HG02884 (cell line): ENCODE results near the gene NFATC2.
A peak's percentile ranks its signal among the peaks of the same experiment; 100 is the strongest.

Experiments used
- ATAC-seq: cut with Tn5 transposase; IDR thresholded peaks from one replicate; pipeline ENCODE4 v1.9.1; 2021; ENCODE audit warnings: mild to moderate bottlenecking, moderate library complexity; ENCODE audit not compliant: unreplicated experiment

NFATC2 gene

DNA sequence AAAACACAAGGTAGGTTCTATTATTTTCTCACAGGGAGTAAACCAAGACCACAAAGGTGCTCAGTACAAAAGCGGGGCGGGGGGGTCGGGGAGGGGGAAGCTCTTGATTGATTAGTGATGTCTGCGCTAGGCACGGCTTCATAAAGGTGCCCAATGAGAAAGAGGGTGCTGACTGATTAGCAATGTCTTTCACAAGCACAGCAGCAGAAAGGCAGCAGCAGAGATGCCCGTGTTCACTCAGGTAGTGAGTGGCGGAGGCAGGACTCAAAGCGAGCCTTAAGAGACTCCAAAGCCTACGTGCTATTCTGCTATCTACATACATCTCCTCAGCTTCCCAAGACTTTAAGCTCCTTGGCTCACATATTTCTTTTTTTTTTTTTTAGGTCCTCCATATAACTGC, 20.3 kb downstream of the NFATC2 start:
- no peak for ATAC-seq

DNA sequence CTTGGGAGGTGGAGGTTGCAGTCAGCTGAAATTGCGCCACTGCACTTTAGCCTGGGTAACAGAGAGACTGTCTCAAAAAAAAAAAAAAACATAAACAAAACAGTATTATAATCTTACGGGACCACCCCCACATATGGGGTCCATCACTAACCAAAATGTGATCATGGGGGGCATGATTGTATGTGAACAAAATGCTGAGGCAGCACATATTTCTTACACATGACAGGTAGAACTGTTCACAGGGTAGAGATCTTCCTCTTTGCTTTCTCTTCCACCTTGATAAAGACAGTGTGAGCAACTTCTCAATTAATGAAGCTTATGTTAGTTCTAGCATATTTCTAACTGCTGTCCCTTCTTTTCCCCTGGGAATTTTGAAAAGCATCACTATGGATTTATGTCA, 24.7 kb downstream of the NFATC2 start:
- ATAC-seq: no peak

DNA sequence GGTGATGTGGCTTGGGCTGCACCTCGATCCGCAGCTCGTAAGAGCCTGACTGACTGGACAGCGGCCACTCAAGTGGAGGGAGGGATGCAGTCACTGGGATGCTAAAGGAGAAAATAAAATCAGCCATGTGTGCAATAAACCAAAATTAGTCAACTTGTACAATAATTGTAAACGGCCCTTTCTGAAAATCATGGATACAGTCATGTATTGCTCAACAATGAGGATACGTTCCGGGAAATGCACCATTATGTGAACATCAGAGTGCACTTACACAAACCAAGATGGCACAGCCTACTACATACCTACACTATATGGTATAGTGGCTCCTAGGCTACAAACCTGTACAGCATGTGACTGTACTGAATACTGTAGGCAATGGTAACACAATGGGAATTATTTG, 25.7 kb downstream of the NFATC2 start:
- ATAC-seq: no peak

DNA sequence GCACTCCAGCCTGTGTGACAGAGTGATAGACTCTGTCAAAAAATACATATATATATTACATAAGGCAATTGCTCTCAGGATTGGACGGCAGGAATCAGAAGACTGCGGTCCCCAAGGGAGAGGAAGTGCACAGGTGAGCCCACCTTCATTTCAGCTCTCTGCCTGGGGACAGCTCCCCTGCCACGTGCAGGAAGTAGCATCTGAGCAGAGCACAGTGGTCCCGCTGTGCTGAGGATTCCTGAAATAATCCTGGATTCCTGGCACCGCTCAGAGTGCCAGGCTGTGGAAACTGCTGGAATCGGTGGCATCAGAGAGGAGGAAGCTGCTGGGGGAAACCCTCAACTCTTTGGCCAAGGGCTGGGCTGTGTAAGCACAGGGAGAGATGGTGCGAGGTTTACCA, 27.7 kb downstream of the NFATC2 start:
- no peak for ATAC-seq

DNA sequence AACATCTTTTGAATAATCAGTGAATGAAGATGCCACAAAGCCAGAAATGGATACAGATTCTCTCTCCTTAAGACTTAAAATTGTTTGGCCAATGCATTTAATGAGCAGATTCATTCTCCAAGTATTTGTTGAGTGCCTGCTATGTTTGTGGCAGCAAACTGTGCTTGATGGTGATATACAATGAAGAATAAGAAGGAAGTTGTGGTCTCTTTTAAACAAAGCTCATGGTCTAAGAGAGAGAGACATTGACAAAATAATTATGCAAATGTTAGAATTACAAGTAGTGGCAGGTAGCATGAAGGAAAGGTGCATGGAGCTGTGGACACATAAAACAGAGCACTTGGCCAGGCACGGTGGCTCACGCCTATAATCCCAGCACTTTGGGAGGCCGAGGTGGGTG, 28.3 kb downstream of the NFATC2 start:
- ATAC-seq: no peak

DNA sequence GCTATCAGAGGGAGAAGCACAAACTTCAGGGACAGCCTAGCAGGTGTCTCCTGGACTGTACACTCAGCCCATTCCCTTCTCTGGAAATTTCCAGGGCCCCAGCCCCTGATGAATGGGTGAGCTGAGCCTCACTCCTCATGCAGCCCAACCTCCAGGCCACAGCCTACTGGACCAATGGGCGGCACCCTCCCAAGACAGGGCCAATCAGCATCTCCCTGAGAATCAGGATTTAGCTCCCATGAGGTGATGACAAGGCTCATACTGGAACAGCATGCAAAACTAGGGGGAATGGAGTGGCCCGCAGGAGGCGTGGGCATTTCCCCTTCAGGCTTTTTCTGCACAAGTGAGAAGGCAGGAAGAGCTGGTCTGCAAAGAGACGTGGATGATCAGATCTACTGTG, 29.0 kb downstream of the NFATC2 start:
- no peak for ATAC-seq

DNA sequence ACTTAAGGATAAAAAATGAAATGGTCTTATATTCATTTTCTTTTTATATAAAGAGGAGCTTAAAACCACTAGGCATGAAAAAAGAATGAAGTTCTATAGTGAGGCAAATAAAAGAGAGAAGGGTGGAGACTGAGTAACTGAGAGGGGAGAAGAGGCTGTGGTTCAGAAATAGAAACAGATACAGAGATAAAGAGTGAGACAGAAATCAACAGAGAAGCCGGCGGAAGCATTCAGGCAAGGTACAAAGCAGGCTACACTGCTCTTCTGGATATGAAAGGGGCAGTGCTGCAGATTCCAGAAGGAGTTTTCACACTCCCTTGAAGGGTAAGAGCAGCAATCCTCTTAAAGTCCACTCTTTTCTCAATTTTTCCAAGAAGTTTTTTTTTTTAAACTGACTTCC, 29.9 kb downstream of the NFATC2 start:
- no peak for ATAC-seq

DNA sequence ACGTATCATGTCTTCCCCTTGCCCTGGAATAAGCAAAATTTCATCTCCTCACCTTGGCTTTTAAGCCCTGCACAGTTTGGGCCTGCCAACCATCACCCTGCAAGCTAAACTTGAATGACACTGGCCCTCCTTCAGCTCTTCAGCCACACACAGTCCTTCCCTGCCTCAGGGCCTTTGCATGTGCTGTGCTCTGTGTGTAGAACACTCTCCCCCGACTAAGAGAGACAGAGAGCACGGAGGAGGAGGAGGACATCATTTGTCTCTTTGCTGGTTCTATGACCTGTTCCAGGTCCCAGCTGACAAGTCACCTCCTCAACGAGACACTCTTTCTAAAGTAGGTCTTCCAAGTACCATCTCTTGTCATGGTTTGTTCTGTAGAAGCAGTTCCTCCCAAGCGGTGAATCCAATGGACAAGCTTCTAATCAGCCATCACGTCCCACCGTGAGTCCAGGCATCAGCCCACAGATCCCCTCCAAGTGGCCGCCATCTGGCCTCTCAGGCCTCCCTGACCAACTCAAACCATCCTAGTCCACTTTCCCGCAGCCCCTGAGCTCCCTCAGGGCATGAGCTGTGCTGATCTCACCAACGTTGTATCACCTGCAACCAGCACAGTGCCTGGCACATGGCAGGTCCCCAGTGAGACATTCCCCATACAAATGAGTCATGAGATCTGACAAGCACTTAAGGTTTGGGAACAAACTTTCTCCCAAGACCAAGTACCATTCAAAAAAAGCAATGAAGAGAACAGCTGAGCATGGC, 30.5 kb downstream of the NFATC2 start:
- ATAC-seq: no peak

DNA sequence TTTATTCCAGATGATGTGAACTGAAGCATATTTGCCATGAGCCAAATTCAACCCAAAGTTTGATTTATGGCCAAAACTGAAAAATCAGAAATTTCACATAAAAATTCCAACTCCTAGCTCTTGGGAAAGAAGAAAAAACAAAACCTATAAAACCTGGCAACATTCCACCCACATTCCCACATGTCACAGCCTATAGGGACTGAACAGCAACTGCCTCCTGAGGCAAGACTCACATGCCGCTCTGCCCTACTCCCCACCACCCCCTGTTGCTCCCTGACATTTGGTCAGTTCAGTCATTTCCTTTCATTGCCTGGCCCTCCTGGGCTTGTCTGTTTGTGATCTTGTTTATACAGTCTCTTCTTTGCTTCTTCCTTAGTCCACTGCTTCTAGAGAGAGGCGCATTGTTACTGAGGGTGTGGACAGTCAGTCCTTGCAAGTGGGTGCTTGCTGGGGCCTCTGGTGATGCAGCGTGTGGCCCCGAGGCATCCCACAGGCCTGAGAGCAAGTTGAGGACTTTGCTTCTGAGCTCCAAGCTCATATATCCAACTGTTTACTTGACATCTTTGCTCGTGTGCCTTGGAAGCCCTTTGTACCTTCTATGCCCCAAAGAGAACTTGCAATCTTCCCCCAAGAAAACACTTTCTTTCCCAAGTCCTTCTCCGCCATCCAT, 31.4 kb downstream of the NFATC2 start:
- ATAC-seq: no peak

DNA sequence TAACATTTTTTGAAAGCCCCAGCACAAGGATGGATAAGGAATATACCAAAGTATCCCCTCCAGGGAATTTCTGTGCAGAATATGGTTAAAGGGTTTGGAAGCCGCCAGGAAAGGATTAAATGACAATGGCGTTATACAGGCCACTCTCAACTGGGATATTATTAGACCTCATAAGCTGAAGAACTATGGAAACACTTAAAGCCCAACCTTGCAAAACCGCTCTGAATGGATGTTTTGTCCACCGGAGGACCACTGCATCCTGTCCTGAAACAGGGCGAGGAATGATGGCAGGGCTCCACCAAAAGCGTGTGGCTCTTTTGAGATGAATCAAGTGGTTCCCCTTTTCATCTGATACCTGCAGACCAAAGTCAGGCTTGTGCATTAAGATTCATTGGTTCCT, 32.4 kb downstream of the NFATC2 start:
- no peak for ATAC-seq

DNA sequence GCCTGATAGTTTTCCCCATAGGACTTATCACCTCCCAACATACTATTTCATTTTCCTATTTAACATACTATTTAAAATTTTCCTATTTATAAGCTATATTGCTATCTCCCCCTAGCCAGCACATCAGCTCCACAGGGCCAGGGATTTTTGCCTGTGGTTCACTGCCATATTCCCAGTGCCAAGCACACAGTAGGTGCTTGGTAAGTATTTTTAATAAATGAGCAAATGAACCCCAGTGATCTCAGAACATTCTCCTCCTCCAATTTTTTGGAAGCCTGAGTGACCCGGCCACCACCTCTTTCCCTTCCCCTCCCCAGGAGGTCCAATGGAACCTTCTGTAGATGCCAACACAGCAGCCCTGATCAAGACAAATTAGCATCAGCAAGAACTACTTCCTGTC, 33.3 kb downstream of the NFATC2 start:
- ATAC-seq: no peak

DNA sequence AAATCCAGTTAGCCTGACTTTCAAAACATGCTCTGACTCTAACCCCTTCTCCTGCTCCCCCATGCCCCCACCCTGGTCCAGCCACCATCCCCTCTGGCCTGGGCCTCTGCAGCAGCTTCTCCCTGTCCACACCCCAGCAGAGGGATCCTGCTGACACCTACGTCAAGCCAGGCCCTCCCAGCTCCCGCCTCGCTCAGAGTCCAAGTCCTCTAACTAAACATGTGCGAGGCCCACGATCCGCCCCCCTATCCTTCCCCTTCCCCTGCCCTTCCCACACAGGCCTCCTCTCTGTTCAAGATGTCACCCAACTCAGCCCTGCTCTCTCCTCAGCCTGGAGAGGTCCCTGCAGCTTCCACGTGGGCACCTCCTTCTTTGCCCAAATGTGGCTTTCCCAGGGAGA, 33.7 kb downstream of the NFATC2 start:
- ATAC-seq: no peak

DNA sequence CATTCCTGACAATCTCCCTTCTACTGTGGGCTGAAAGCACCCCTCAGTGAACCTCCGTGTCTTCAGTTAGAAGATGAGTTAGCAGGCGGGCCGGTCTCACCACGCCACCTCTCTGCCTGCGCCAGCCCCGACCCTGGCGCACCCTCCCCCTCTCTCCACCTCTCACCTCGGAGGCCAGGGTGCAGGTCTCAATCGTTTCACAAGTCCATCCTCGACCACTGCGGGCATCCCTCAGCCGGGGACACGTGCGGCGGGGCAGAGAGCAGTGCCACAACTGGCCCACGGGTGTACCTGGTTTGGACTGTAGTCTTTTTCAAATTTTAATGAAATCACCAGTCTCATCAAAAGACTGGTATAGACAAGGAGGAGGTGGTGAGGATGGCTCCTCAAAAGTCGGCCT, 34.4 kb downstream of the NFATC2 start:
- ATAC-seq: no peak

DNA sequence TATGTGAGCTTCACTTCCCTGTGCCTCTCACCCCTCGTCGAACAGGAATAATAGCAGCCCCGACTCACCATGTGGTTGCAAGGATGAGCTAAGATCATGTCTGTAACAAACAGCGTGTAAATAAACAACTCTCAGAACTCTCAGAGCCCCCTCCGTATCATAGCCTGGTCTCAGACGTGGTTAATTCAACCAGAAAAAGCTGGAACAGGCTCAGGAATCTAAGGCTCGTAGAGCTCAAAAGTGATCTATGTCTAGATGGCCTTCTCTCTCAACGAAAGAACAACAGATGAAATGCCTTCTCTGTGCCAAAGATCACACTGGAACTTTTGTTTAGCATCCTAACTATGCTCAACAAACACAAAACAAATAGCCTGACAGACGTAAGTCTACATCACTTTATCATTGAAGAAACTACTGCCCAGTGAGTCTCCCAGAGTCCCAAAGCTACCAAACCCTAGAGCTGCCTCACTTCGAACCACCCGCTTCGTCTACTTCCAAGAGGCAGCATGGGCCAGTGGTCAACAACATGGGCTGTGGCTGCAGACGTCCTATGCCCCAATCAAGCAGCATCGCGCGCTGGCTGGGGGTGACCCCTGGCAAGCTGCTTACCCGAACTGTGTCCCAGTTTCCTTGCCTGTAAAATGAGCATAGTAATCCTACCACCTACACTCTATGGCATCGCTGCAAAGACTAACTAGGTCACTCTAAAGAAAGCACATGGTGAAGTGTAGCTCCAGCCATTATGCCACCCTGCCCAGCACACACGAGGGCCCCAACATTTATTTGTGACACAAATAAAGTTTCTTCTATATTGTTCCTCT, 35.1 kb downstream of the NFATC2 start:
- ATAC-seq: no peak

DNA sequence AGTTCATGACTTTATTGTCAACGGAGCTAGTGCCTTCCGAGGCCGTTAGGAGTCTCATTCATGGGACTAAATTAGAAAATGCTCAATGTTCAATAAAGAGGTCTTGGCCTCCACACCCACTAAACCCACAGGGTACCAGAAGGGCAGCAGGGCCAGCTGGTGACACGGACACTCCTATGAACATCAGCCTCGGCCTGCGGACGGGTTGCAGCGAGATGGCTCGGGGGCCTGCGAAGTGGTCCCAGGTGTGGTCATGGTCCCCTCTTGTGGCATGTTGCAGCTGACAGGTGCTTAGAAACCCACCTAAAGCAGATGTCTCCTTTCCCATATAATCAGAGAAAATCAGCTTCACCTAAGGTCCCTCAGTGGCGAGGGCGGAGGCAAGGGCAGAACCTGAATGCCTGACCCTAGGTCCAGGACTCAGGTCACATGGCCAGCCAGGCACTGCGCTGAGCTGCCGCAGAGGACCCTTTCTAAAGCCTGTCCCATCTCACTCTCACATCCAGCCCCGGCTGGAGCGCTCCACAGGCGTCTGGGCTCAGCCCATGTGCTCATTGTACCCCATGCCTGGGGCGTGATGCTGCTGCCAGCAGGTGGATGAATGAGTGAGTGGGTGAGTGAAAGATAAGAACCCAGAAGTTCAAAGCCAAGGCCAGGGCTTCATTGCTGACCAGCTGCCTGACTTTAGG, 35.8 kb downstream of the NFATC2 start:
- ATAC-seq: no peak

DNA sequence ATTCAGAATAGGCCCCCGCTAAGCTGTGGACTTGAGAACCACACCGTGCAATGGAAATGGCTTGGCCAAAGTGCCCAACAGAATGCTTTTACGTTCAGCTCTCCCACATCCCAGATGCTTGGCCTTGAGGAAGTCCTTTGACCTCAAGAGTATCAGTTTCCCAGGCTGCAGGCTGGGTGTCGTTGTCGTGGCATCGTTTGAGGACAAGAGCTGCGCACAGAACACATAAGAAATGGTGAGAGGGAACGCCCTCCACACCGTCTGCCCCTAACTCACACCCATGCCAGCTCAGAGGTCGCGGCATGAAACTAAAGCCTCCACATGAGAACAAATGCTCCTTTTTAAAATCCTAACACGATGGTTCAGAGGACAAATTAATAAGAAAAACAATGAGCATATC, 37.0 kb downstream of the NFATC2 start:
- no peak for ATAC-seq

DNA sequence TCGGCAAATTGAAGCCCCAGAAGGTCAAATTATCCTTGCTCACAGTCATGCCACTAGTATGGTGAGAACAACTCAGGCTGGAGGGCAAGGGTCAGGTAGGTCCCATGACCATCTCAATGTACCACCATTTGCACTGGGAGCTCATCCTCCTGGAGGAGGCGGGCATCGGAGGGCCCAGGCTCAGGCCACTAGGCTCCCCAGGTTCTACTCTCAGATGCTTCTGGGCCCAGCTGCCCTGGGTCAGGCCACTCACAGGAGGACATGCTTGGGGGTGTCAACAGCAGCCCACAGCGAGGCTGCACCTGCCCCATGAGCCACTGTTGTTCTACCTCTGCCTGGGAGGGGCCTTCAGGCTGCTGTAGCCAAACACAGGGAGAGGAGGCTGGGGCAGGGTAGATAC, 39.1 kb downstream of the NFATC2 start:
- ATAC-seq: no peak

DNA sequence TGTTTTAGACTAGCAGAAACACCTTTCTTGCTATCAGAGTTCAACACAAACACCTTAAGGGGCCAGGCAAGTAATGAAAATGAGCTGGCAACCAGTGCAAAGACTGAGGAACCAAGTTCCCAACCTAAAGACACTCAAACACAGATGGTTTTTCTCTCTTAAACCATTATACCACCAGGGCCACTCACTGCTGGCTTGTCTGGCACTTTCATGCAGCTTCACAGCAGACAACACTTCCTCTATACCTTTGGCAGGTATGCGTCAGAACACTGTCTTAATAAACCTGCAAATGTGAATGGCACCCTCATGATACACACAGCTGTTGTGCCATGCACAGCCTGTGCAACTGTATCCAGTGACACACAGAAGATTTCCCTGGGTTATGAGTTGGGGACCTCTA, 41.6 kb downstream of the NFATC2 start:
- ATAC-seq: no peak

DNA sequence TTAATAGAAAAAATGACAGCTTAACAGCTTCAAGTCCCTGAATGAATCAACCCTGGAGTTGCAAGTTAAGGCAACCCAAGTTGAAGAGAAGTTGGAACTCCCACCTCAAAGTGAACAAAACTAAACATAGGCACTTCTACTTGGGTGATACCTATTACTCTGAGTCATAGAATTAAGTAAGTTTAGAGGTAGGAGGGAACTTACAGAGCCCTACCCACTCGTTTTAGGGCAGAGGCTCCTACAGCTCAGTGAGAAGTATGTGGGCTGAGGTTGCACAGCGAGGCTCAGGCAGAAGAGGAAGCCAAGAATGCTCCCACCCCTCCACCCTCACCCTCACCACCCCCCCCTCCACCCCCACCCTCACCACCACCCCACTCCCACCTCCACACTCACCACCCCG, 42.2 kb downstream of the NFATC2 start:
- ATAC-seq: peak; percentile 75

DNA sequence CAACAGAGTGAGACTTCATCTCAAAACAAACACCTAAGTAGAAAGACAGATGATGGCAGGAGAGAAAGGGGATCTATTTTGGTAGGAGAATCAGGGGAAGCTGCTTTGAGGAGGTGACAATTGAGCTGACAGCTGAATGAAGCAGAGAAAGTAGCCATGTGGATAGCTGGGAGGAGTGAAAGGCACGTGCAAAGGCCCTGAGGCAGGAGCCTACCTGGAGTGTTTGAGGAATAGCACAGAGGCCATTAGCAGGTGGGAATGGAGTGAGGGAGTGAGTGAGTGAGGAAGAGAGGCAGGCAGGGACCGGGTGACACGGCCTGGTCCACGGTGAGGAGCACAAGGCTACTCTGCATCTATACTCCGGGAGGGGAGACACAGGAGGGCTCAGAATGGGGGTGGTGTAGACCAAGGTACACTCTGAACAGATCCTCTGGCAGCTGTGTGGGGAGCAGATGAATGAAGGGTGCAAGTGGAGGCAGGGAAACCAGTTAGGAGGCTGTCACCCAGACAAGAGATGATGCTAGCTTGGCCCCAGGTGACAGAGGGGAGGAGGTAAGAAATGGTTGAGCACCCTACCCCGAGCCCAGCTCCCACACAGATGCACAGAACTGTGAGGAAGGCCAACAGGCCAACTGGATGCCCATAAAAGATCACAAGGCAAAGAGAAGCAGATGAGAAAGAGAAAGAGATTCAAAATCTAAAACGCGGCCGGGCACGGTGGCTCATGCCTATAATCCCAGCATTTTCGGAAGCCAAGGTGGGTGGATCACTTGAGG, 43.6 kb downstream of the NFATC2 start:
- ATAC-seq: no peak
